CD4-positive, alpha-beta T cell treated with Interleukin-10 for 1 hour (primary cell): Measurements from ENCODE around the gene CDH4.

Experiments used
- DNase-seq: peaks from one replicate; pipeline ENCODE4 v3.0.0-alpha.2; 2020

CDH4 gene

DNA sequence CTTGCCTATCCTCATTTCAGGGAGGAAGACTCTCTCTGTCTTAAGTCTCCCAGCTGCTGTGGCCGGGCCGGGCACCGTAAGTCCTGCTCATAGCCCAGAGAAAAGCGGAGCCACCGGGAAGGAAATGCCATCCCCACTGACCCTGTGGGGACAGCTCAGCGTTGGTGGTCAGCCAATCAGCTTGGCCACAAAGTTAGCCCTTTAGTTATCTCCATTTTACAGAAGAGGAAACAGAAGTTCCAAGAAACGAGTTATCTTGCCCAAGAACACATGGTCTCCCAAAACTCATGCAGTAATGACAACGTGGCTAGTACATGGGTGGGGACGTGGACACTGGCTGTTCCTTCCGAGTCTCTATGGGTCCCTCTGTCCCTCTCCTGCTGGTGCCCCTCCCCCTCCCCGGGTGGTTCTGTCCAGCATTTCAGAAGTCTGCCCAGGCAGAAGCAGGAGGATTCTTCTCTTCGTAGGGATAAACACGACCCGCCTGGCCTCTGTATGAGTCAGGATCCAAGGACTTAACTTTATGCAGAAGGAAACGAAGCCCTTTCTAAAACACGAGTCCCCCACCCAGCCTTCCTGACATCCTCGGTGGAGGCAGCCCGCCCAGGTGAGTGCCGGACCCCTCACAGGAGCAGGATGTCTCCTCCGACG, 273.8 kb downstream of the CDH4 start:
- DNase-seq, result no peak

DNA sequence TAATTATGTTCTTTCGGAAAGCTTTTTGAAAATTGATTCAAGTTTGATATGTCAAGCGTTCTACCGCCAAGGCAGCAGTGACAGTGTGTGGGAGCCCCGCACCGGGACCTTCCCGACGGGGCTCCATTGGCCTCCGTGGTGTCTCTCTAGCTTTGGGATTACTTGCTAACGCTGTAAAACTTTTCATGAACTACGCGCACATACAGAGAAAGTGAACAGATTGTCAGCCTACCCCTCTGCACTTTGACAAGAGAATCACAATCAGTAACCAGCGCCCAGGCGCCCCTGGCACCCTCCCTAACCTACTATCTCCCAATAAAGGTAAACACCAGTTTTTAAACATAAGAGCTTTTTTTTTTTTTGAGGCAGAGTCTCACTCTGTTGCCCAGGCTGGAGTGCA, 274.8 kb downstream of the CDH4 start:
- DNase-seq, result no peak

GRCh38 chr20:61527626-61528025, 275.6 kb downstream of the CDH4 start:
- no peak for DNase-seq

DNA sequence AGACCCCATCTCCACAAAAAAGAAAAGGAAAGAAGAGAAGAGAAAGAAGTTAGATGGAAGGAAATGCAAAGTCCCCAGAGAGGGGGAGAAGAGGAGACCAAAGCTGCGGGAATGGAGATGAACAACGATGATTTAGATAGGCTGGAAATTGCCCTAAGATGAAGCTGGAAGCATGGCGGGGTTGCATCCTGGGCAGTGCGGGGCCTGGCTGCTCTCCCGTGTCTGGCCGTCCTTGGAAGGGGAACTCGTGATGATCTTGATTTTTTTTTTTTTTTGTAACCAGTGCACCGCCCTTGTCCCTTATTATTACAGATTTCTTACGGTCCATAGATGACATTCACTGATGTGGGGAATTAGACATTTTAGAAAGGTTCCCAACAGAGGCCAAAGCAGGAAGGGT, 276.5 kb downstream of the CDH4 start:
- DNase-seq, result no peak

DNA sequence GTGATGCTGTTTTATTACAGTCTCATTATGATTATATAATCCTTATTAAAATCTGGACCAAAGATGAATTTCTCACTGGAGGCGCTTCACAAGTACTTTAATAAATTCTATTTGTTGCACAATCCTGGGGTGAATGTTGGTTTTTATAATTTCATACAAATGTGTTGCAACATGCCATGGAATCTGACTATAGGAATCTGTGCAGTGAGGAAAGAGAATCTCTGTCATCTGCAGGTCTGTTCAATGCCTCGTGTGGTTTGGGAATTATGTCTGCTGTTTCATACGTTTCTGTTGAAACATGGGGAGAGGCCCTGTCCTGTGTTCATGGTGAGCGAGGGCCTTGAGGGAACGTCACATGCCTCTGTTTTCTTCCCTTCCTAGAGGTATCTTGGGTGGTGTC, 277.3 kb downstream of the CDH4 start:
- DNase-seq, result no peak

DNA sequence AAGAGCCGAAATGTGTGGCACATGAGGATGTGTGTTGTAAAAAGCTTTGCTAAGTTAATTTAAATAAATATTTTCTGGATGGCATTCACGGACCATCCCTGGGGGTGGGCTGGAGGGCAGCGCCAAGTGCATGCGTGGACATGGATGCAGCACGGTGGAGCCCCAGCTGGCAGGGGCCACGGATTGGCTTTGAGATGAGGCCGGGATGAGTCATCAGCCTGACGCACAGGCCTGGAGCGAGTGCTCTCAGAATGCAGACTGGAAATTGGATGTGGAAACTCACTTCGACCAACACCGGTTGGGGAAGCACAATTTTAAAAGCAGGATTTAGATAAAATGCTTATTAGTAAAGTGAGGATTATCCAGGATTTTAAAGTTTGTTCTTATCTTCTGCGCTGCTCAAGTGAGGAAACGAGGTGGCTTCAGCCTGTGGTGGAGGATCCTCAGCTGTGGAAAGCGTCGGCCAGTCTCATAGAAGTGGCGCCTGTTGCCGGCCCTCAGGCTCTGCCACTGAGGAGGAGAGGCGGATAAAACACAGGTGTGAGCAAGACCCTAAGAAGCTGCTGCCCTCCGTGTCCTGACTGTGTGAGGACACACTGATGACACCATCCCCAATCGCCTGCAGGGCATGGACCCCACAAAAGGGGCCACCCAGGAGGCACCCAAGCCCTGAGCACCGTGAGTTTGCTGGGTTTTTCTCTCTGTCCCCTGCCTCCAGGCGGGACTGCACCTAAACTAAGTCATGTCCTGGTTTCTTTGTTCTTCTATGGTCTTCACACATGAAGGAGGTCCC, 279.7 kb downstream of the CDH4 start:
- no peak for DNase-seq

DNA sequence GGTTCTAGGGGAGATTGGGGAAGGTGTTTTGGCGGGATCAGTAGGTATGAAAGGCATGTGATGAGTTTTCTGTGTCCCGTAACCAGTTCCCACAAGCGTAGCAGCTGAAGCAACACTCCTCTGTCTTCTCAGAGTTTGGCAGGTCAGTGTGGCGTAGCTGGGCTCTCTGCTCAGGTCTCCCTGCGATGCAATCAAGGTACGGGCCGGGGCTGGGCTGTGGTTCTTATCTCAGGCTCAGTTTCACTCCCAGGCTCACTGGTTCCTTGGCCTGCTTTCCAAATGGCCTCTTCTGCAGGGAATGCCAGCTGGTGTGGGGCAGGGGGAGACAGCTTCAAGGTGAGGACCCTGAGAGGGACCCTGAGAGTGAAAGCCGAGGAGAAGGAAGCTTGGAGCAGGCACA, 280.7 kb downstream of the CDH4 start:
- DNase-seq, result no peak

DNA sequence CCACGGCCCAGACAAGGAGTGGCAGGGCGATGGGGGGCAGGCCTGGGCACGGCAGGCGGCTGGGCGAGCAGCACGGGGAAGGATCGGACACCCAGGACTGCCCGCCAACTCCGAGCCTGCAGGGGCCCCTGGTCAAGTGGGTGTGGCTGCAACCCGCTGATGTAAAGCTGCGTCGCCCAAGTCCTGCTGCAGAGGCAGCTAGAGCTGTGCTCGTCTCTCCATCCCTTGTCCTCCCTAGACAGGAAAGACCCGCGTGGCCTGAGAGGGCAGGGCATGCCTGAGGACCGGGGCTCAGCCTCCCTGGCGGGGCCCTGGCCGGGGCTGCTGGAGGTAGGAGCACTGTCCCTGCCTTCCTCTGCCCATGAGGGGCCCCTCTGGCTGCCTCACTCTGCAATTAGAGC, 281.2 kb downstream of the CDH4 start:
- no peak for DNase-seq

- DNase-seq, result no peak
Measured at GRCh38 chr20:61534346-61534745, 282.3 kb downstream of the CDH4 start.

- no peak for DNase-seq
Measured at GRCh38 chr20:61535091-61535490, 283.0 kb downstream of the CDH4 start.

- no peak for DNase-seq
Measured at GRCh38 chr20:61535536-61535935, 283.5 kb downstream of the CDH4 start.

GRCh38 chr20:61535956-61536355, 283.9 kb downstream of the CDH4 start:
- DNase-seq, result no peak

- no peak for DNase-seq
Measured at GRCh38 chr20:61536671-61537070, 284.6 kb downstream of the CDH4 start.

GRCh38 chr20:61537239-61538182, 285.4 kb downstream of the CDH4 start:
- DNase-seq, result no peak

- DNase-seq, result no peak
Measured at GRCh38 chr20:61538183-61538942, 286.3 kb downstream of the CDH4 start.

DNA sequence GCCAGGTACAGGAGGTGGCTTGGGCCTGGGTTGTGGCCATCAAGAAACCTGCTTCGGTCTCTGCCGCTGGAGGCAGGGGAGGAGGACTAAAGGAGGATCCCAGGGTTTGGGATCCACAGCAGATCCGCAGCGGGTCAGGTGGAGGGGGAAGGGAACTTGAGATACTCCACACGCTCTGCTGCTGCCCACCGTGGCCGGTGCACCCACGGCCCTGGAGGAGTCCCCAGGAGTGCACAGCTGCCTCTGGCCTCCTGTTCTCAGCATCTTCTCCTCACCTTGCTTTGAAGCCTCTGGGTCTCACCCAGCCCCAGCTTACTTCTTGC, 286.8 kb downstream of the CDH4 start:
- DNase-seq, result no peak

DNA sequence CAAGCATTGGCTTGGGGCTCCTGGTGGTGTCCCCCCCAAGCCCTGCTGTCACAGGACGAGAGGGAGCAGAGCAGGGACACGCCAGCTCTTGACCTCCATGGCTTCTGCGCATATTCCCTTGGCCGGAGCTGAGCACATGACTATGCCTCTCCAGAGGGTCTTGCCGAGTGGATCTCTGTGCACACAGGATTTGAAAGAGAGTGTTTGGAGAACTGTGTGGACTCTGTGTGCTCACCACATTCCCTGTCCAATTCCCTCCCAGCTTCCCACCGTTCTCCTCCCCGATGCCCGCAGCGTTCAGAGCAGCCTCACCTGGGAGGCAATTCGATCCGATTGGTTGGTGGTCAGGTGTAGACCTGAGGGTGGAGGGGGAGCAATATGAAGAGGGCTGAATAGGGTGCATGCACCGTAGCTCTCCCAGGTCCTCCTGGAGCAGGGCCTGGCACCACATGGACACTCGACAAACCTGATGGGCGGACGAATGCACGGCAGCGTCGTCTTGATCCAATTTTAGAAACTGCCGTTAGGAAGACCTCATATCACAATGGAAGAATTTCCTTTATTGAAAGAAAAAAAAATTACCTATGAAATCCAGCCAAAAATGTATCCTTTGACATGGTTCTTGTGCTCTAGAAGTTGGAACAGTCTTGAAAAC, 287.8 kb downstream of the CDH4 start:
- no peak for DNase-seq

DNA sequence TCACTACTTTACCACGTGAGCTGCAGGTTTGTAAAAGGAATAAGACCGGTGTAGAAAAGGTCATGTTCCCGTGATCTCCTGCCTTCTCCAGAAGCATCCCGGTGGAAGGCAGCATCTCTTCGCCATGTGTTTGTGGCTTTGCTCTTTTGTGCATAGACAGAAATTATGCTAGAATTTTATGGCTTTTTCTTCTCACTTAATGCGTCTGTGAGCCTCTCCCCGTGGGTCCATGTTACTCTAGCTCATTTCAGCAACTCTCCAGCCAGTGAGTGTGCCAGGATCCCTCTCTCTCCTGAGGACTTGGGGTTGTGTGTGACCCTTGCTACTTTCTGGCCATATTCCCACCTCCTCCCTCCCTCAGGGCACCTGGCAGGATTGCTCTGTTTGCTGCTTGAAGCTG, 289.5 kb downstream of the CDH4 start:
- no peak for DNase-seq

DNA sequence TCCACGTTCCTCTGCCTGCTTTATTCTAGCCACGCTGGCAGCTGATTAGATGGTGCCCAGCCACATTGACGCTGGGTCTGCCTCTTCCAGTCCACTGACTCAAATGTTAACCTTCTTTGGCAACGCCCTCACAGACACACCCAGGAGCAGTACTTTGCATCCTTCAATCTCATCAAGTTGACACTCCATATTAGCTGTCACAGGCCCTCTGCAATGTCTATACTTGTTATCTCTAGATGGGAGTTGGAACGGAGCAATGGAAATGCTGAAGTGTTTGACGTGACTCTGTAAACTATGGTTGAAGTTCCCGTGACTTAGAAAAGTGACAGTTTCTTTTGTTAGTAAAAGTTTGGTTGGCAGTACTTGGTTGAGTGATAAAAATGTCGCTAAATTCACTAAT, 291.0 kb downstream of the CDH4 start:
- DNase-seq, result no peak

DNA sequence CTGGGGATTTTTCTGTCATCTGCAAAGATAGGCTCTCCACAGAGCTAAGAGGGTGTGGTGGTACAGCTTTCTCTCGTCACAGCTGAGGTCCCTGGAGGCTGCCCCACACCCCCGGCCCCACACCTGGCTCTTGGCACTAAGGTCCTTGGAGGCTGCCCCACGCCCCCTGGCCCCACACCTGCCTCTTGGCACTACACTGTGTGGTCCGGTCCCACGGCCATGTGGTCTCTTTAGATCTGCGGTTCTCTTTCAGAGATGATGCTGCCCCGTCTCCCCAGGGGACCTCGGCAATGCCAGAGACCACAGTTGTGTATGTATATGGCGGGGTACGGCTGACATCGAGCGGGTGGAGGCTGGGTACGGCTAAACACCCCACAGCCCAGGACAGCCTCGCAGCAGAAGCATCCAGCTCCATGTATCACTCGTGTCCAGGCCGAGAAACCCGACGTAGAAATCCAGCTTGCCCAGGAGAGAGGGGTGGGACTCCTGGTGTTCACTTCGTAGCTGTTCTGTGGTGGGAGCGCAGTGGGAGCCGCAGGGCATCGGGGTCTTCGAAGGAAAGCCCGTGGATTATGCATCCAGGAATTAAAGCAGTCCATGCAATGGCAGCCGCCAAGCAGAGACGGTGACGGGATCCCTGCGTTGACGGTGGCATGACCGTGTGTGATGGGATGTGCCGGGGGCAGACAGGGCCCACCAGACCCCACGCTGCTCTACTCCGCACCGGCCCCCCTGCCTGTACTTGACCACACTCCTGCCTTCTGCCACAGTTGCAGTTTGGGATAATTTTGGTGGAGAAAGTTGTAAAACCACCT, 292.1 kb downstream of the CDH4 start:
- no peak for DNase-seq
